ENCODE measurements around the gene POLK. TPM values are rescaled to one million over a fixed set of nuclear protein-coding genes. Genes with fewer than 3 reads are reported as not detected.
"Not testable (repeated sequence)": the region's sequence is repeated elsewhere in the genome, so short reads cannot be mapped to it uniquely, and the experiment has no call there.

The POLK gene
- total RNA-seq, 1 experiment from 2014 or later = 9.0 TPM

- ChIA-PET CTCF (no interaction called here), POLR2A (ENCODE audit: unreplicated experiment) (no interaction called here)
- intact Hi-C loops (cut with micrococcal nuclease) = no loop called here
- no TSS peak for BruUV-seq (replicated peaks)
- Histone ChIP-seq H3K9me3 (ENCODE audit: low read length) (no peaks in the 10 kb centered on the region), H3F3A (ENCODE audit: low read length, unreplicated experiment) (no peaks in the 10 kb centered on the region), H3K4me2 (ENCODE audit: low read length) (no peak overlapping the region), H3K27me3 (ENCODE audit: low read length) (no peaks in the 10 kb centered on the region), H2AFZ (ENCODE audit: low read length) (no peak overlapping the region), H3K36me3 (ENCODE audit: low read depth, low read length) (no peaks in the 10 kb centered on the region), H3K27ac (ENCODE audit: low read length) (no peak overlapping the region), H3K79me2 (ENCODE audit: low read length) (peaks cover 58% of the 10 kb centered on the region), H3K9me2 (replicated peaks; ENCODE audit: low read length) (no peaks in the 10 kb centered on the region), H4K20me1 (ENCODE audit: low read length) (no peaks in the 10 kb centered on the region), H3K9ac (ENCODE audit: low read length) (no peak overlapping the region), H3K4me1 (ENCODE audit: insufficient read depth, low read length) (peaks cover 4% of the 10 kb centered on the region; the same call in 1 of the 2 replicates), H3K4me3 (ENCODE audit: low read length) (no peak overlapping the region)
- ATAC-seq (no peak), DNase-seq (no peak)
- TF ChIP-seq EZH2 (IDR thresholded peaks at IDR 0.05; ENCODE audit: low read length, unreplicated experiment) (no peak), EZH2phosphoT487 (IDR thresholded peaks at IDR 0.05; ENCODE audit: borderline replicate concordance, low read length) (no peak)
- TF ChIP-seq, protein P1, sequence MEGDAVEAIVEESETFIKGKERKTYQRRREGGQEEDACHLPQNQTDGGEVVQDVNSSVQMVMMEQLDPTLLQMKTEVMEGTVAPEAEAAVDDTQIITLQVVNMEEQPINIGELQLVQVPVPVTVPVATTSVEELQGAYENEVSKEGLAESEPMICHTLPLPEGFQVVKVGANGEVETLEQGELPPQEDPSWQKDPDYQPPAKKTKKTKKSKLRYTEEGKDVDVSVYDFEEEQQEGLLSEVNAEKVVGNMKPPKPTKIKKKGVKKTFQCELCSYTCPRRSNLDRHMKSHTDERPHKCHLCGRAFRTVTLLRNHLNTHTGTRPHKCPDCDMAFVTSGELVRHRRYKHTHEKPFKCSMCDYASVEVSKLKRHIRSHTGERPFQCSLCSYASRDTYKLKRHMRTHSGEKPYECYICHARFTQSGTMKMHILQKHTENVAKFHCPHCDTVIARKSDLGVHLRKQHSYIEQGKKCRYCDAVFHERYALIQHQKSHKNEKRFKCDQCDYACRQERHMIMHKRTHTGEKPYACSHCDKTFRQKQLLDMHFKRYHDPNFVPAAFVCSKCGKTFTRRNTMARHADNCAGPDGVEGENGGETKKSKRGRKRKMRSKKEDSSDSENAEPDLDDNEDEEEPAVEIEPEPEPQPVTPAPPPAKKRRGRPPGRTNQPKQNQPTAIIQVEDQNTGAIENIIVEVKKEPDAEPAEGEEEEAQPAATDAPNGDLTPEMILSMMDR (conservative IDR thresholded peaks at IDR 0.05; ENCODE audit: low read depth, low read length) = no peak
Measured at GRCh38 chr5:75484605-75485004, 27.1 kb upstream of the POLK start.

- intact Hi-C loops (cut with micrococcal nuclease); POLR2A ChIA-PET (ENCODE audit: unreplicated experiment); CTCF ChIA-PET; H3K4me1 ChIP-seq (ENCODE audit: insufficient read depth, low read length); H3K9me2 ChIP-seq (replicated peaks; ENCODE audit: low read length); H3K4me2 ChIP-seq (ENCODE audit: low read length); H3K27me3 ChIP-seq (ENCODE audit: low read length); H3K9ac ChIP-seq (ENCODE audit: low read length); H3K9me3 ChIP-seq (ENCODE audit: low read length); ATAC-seq; DNase-seq; BruUV-seq (replicated peaks); H3K36me3 ChIP-seq (ENCODE audit: low read depth, low read length); H4K20me1 ChIP-seq (ENCODE audit: low read length); H3K4me3 ChIP-seq (ENCODE audit: low read length); H3F3A ChIP-seq (ENCODE audit: low read length, unreplicated experiment); H3K27ac ChIP-seq (ENCODE audit: low read length); H2AFZ ChIP-seq (ENCODE audit: low read length): not testable (repeated sequence)
- H3K79me2 ChIP-seq (ENCODE audit: low read length) = peaks cover 26% of the 10 kb centered on the region
Measured at GRCh38 chr5:75489847-75490246, 21.8 kb upstream of the POLK start.

DNA sequence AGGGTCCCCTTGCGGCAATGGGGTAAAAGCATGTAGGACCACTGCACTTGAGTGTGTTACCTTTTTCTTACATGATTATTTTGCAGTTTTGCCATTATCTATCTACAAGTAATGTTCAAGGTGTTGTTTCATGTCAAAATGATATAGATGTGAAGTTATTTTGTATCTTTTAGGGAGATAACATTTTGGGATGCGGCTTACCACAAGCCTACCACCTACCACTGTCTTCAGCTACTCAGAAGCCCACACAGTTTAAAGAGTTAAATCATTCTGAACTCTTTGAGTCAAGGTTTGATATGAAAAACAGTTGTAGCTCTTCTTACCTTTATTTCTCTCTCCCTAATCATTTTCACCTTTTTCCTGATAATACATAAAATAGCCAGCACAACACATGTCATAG lies 20.1 kb upstream of the POLK start:
- no peaks in the 10 kb centered on the region for H3K36me3 ChIP-seq (ENCODE audit: low read depth, low read length)
- 0 out of 2 replicates have a peak, but pooled peaks cover 10% of the 10 kb centered on the region for H3K79me2 ChIP-seq (ENCODE audit: low read length)
- H3K4me2 ChIP-seq (ENCODE audit: low read length) = no peak overlapping the region
- DNase-seq = no peak
- CTCF ChIA-PET = no interaction called here
- TF ChIP-seq EZH2 (IDR thresholded peaks at IDR 0.05; ENCODE audit: low read length, unreplicated experiment) = no peak
- TF ChIP-seq, protein P1 (conservative IDR thresholded peaks at IDR 0.05; ENCODE audit: low read depth, low read length) = no peak
- no peak for TF ChIP-seq EZH2phosphoT487 (IDR thresholded peaks at IDR 0.05; ENCODE audit: borderline replicate concordance, low read length)
- H3K27ac ChIP-seq (ENCODE audit: low read length) = no peak overlapping the region
- ATAC-seq = no peak
- no peaks in the 10 kb centered on the region for H3K27me3 ChIP-seq (ENCODE audit: low read length)
- no peaks in the 10 kb centered on the region for H3F3A ChIP-seq (ENCODE audit: low read length, unreplicated experiment)
- no peak overlapping the region for H2AFZ ChIP-seq (ENCODE audit: low read length)
- H3K9me3 ChIP-seq (ENCODE audit: low read length) = no peaks in the 10 kb centered on the region
- no TSS peak for BruUV-seq (replicated peaks)
- no peak overlapping the region for H3K4me3 ChIP-seq (ENCODE audit: low read length)
- no peak overlapping the region for H3K9ac ChIP-seq (ENCODE audit: low read length)
- no peaks in the 10 kb centered on the region for H3K9me2 ChIP-seq (replicated peaks; ENCODE audit: low read length)
- H3K4me1 ChIP-seq (ENCODE audit: insufficient read depth, low read length) = no peaks in the 10 kb centered on the region
- POLR2A ChIA-PET (ENCODE audit: unreplicated experiment) = interaction anchor here (0.6 kb wide), 1 partner anchor 199 kb away, joined by 3 read pairs; no protein-coding TSS in a partner anchor
- no peaks in the 10 kb centered on the region for H4K20me1 ChIP-seq (ENCODE audit: low read length)
- intact Hi-C loops (cut with micrococcal nuclease) = no loop called here
